Endothelial cell of umbilical vein (primary cell): Measurements from ENCODE around the gene ZNF319. TPM values are rescaled to one million over a fixed set of nuclear protein-coding genes. Genes with fewer than 3 reads are reported as not detected.

Source experiments
- BruUV-seq: library from RNA; stranded (reverse); fragments of 400-500 nt; replicated peaks from 2 replicates; lab custom pipeline; 2021; lab: Mats Ljungman, UMichigan
- CTCF ChIA-PET: fragments of 300-600, 350-600 bp; sonication (Branson Sonifier 250); formaldehyde crosslinking; loops from one replicate; lab custom pipeline; 2021; ENCODE audit warnings: antibody characterized with exemption, inconsistent platforms; lab: Charles Lee
- POLR2A ChIA-PET: fragments of 300-600, 350-600 bp; sonication (Branson Sonifier 250); formaldehyde crosslinking; loops from one replicate; lab custom pipeline; 2021; ENCODE audit warnings: antibody characterized with exemption, inconsistent platforms; lab: Charles Lee
- DNase-seq: peaks from one replicate; pipeline ENCODE4 v3.0.0-alpha.2; 2011; ENCODE audit warnings: low read depth, low spot score
- FAIRE-seq: peaks from 2 replicates; lab custom pipeline; 2011; peaks lifted over from hg19 to GRCh38; lab: Jason Lieb, UNC
- H2AFZ ChIP-seq: 2 replicates; pipeline ENCODE4 v1.6.0; 2012; ENCODE audit warnings: low read depth, low read length, control low read depth, inconsistent platforms
- H3K27ac ChIP-seq: 2 replicates; pipeline ENCODE4 v1.5.1; 2011; ENCODE audit warnings: low read depth, mild to moderate bottlenecking, control low read depth, low read length, moderate library complexity; ENCODE audit not compliant: insufficient read depth
- H3K27me3 ChIP-seq, 2 experiments: 2 replicates each; pipeline versions ENCODE4 v1.6.0 to v1.6.1; 2011; ENCODE audit warnings: low read length in 2 of 2, mixed read lengths in 1 of 2; ENCODE audit not compliant: control insufficient read depth in 2 of 2, insufficient read depth in 2 of 2
- H3K36me3 ChIP-seq, 2 experiments: 2 replicates in 1 of 2; 3 replicates in 1 of 2; pipeline ENCODE4 v1.5.1; 2011; ENCODE audit warnings: low read length in 2 of 2, mild to moderate bottlenecking in 1 of 2, moderate library complexity in 1 of 2; ENCODE audit not compliant: control insufficient read depth in 2 of 2, insufficient read depth in 2 of 2; ENCODE audit errors: extremely low read depth in 1 of 2
- H3K4me1 ChIP-seq: 3 replicates; pipeline ENCODE4 v1.5.1; 2011; ENCODE audit warnings: mild to moderate bottlenecking, low read length; ENCODE audit not compliant: control insufficient read depth, insufficient read depth; ENCODE audit errors: extremely low read depth
- H3K4me2 ChIP-seq: 2 replicates; pipeline ENCODE4 v1.6.1; 2011; ENCODE audit warnings: low read length, control low read depth, mixed read lengths; ENCODE audit not compliant: insufficient read depth
- H3K4me3 ChIP-seq, 3 experiments: fragments of 200-600 bp in 1 of 3; sonication (generic), shearing (Covaris generic) in 1 of 3; replicated peaks in 1 of 3; 2 replicates each; pipeline ENCODE4 v1.5.1; 2011 to 2016; ENCODE audit warnings: control low read depth in 3 of 3, low read length in 3 of 3, mild to moderate bottlenecking in 2 of 3, inconsistent platforms in 1 of 3, low read depth in 1 of 3, moderate library complexity in 1 of 3; ENCODE audit not compliant: insufficient read depth in 1 of 3
- H3K79me2 ChIP-seq: 2 replicates; pipeline ENCODE4 v1.6.0; 2012; ENCODE audit warnings: low read length, inconsistent platforms; ENCODE audit not compliant: control insufficient read depth, insufficient read depth
- H3K9ac ChIP-seq: replicated peaks from 2 replicates; pipeline ENCODE3; 2011; ENCODE audit warnings: low read length, control low read depth; ENCODE audit not compliant: insufficient read depth; ENCODE audit errors: extremely low read depth
- H3K9me1 ChIP-seq: replicated peaks from 3 replicates; pipeline ENCODE4 v1.6.0; 2011; ENCODE audit warnings: mild to moderate bottlenecking, low read length; ENCODE audit not compliant: control insufficient read depth, insufficient read depth; ENCODE audit errors: extremely low read depth
- H3K9me3 ChIP-seq: replicated peaks from 2 replicates; pipeline ENCODE4 v1.5.1; 2012; ENCODE audit warnings: low read length, inconsistent platforms; ENCODE audit not compliant: control insufficient read depth, insufficient read depth
- H4K20me1 ChIP-seq: replicated peaks from 2 replicates; pipeline ENCODE3; 2011; ENCODE audit warnings: mild to moderate bottlenecking, low read length; ENCODE audit not compliant: control insufficient read depth, insufficient read depth; ENCODE audit errors: extremely low read depth
- CTCF ChIP-seq, 2 donors: IDR thresholded peaks; 1 replicate in 1 of 2; 2 replicates in 1 of 2; pipeline ENCODE4 v1.5.1; 2011; ENCODE audit warnings: low read length in 2 of 2, mild to moderate bottlenecking in 2 of 2, moderate library complexity in 2 of 2, control low read depth in 1 of 2, inconsistent platforms in 1 of 2, low read depth in 1 of 2; ENCODE audit not compliant: insufficient read depth in 1 of 2; ENCODE audit errors: extremely low read depth in 1 of 2
- EZH2 ChIP-seq: IDR thresholded peaks from 2 replicates; pipeline ENCODE4 v1.6.1; 2012; ENCODE audit warnings: borderline replicate concordance, low read depth, mild to moderate bottlenecking, moderate library complexity, low read length, inconsistent platforms; ENCODE audit not compliant: severe bottlenecking
- FOS ChIP-seq: IDR thresholded peaks from 2 replicates; pipeline ENCODE4 v1.6.1; 2011; ENCODE audit warnings: mild to moderate bottlenecking, low read length, moderate library complexity, borderline replicate concordance; ENCODE audit not compliant: insufficient read depth
- JUN ChIP-seq: IDR thresholded peaks from 2 replicates; pipeline ENCODE4 v1.6.1; 2011; ENCODE audit warnings: borderline replicate concordance, low read depth; ENCODE audit not compliant: insufficient read length, insufficient read depth
- MAX ChIP-seq: IDR thresholded peaks from 2 replicates; pipeline ENCODE4 v1.6.1; 2011; ENCODE audit not compliant: insufficient read depth, insufficient read length
- POLR2A ChIP-seq: IDR thresholded peaks from 2 replicates; pipeline ENCODE4 v1.6.1; 2012; ENCODE audit warnings: low read depth, mild to moderate bottlenecking, control low read depth, low read length
- POLR2AphosphoS5 ChIP-seq: IDR thresholded peaks from 2 replicates; pipeline ENCODE4 v1.6.1; 2012; ENCODE audit warnings: low read depth, mild to moderate bottlenecking, control low read depth, low read length, moderate library complexity; ENCODE audit not compliant: insufficient read depth
- dilution Hi-C: fragments of 300-500 bp; cut with MboI; formaldehyde crosslinking; loops from one replicate; pipeline ENCODE4 v1.15.0; 2019; ENCODE audit warnings: low sequenced_read_pairs; ENCODE audit not compliant: extremely low pct_ligation_motif_present
- intact Hi-C: fragments of 100-400 bp; cut with micrococcal nuclease; formaldehyde crosslinking; loops from one replicate; pipeline ENCODE4 v1.10.0; 2022
- polyA plus RNA-seq, 4 experiments: library from polyadenylated mRNA; depleted of rRNA in 3 of 4; stranded (reverse) in 3 of 4; unstranded in 1 of 4; fragments of >200 nt; gene quantifications; 2 replicates each; pipeline versions ENCODE4 v1.2.1 to v1.2.3, GENCODE V29; 2011 to 2012; ENCODE audit warnings: missing spikeins in 1 of 4
- total RNA-seq: library from RNA; stranded (reverse); gene quantifications from 2 replicates; pipeline ENCODE4 v1.2.3, GENCODE V29; 2021

ZNF319 gene
- total and polyA plus RNA-seq, 2 donors (not counting 3 experiments of a cell fraction or from before 2014, with no cell fraction given) = 5.4 to 9.9 TPM

GRCh38 chr16:58012481-58012880 is 12.0 kb upstream of the ZNF319 start:
- no peaks in the 10 kb centered on the region for H3K27me3 ChIP-seq
- no peak overlapping the region for H2AFZ ChIP-seq
- TF ChIP-seq POLR2AphosphoS5 = no peak
- TF ChIP-seq FOS = no peak
- no peak for TF ChIP-seq JUN
- TF ChIP-seq CTCF (IDR thresholded peaks at IDR 0.05; ENCODE audit: extremely low read depth in 1 of 2, insufficient read depth in 1 of 2, low read depth in 1 of 2, low read length in 2 of 2) = no peak
- no peak for TF ChIP-seq EZH2
- no peak for TF ChIP-seq MAX
- TF ChIP-seq POLR2A = no peak
- H3K9ac ChIP-seq = no peak overlapping the region
- DNase-seq (no peak), FAIRE-seq (no peak)
- H3K9me1 ChIP-seq = no peaks in the 10 kb centered on the region
- H4K20me1 ChIP-seq = no peaks in the 10 kb centered on the region
- intact Hi-C loops = no loop called here
- POLR2A ChIA-PET = no interaction called here
- BruUV-seq = no TSS peak
- H3K4me2 ChIP-seq = no peak overlapping the region
- no peak overlapping the region for H3K27ac ChIP-seq
- CTCF ChIA-PET = interaction anchor here (1.3 kb wide), 1 partner anchor 109 kb away, joined by 5 read pairs; no protein-coding TSS in a partner anchor
- H3K36me3 ChIP-seq = peaks cover 8 to 20% of the 10 kb centered on the region in 2 experiments
- peaks cover 3% of the 10 kb centered on the region for H3K4me1 ChIP-seq
- dilution Hi-C loops = no loop called here
- H3K9me3 ChIP-seq = no peaks in the 10 kb centered on the region
- H3K4me3 ChIP-seq = no peak overlapping the region
- no peaks in the 10 kb centered on the region for H3K79me2 ChIP-seq
